Stimulated activated CD4-positive, alpha-beta T cell treated with anti-CD3 and anti-CD28 coated beads, Interleukin-2, amount 100 ng/mL, for 4 hours (primary cell): ENCODE measurements around the gene DENND2A.
"Not testable (repeated sequence)": the region's sequence is repeated elsewhere in the genome, so short reads cannot be mapped to it uniquely, and the experiment has no call there.

Source experiments
- DNase-seq: peaks from one replicate; pipeline ENCODE4 v3.0.0-alpha.2; 2020; ENCODE audit warnings: low read depth

The DENND2A gene

GRCh38 chr7:140544388-140544826 is 96.2 kb downstream of the DENND2A start:
- DNase-seq = no peak

GRCh38 chr7:140542228-140542603 is 98.4 kb downstream of the DENND2A start:
- no peak for DNase-seq

GRCh38 chr7:140541513-140542227 is 98.9 kb downstream of the DENND2A start:
- DNase-seq = no peak

- no peak for DNase-seq
Measured at GRCh38 chr7:140541176-140541512, 99.5 kb downstream of the DENND2A start.

GRCh38 chr7:140540136-140540777 is 100.4 kb downstream of the DENND2A start:
- no peak for DNase-seq

GRCh38 chr7:140539461-140539860 is 101.2 kb downstream of the DENND2A start:
- no peak for DNase-seq

GRCh38 chr7:140537750-140538482 is 102.7 kb downstream of the DENND2A start:
- DNase-seq = no peak

GRCh38 chr7:140534743-140535142 is 105.9 kb downstream of the DENND2A start:
- no peak for DNase-seq

GRCh38 chr7:140533394-140533872 is 107.2 kb downstream of the DENND2A start:
- no peak for DNase-seq

GRCh38 chr7:140529428-140529827 is 111.2 kb downstream of the DENND2A start:
- not testable (repeated sequence) for DNase-seq

- DNase-seq = no peak
Measured at GRCh38 chr7:140526787-140527664, 113.6 kb downstream of the DENND2A start.

GRCh38 chr7:140526214-140526613 is 114.4 kb downstream of the DENND2A start:
- no peak for DNase-seq

GRCh38 chr7:140525743-140526142 is 114.9 kb downstream of the DENND2A start:
- no peak for DNase-seq

- DNase-seq = no peak
Measured at GRCh38 chr7:140521421-140521820, 119.2 kb downstream of the DENND2A start.

- DNase-seq = no peak
Measured at GRCh38 chr7:140519007-140519399, 121.6 kb downstream of the DENND2A start.

- DNase-seq = no peak
Measured at GRCh38 chr7:140518370-140519006, 122.1 kb downstream of the DENND2A start.

GRCh38 chr7:140517546-140518369 is 122.9 kb downstream of the DENND2A start:
- peak; percentile 53 for DNase-seq

- no peak for DNase-seq
Measured at GRCh38 chr7:140512317-140513000, 128.2 kb downstream of the DENND2A start.

GRCh38 chr7:140509789-140510188 is 130.8 kb downstream of the DENND2A start:
- no peak for DNase-seq

- DNase-seq = not testable (repeated sequence)
Measured at GRCh38 chr7:140507556-140507955, 133.1 kb downstream of the DENND2A start.
